ENCODE measurements around the gene DNAH12. TPM values are rescaled to one million over a fixed set of nuclear protein-coding genes. Genes with fewer than 3 reads are reported as not detected.
"Not testable (repeated sequence)": the region's sequence is repeated elsewhere in the genome, so short reads cannot be mapped to it uniquely, and the experiment has no call there.

DNAH12 gene
- total RNA-seq, 1 donor from 2014 or later: not detected

DNA sequence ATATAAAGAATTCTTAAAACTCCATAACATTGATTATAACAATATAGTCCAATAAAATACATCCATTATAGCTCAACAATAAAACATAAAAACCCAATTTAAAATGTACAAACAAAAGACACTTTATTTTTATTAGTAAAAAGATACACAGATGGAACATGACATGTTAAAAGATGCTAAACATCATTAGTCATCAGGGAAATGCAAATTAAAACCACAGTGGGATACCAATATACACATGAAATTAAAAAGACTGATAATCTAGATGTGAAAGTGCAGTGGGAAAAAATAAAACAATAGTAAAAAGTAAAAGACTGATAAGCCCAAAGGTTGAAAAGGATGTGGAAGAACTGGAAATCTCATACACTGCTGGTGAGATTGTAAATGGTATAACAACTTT, 46.2 kb downstream of the DNAH12 start:
- H3K9me3 Mint-ChIP-seq: no peaks in the 10 kb centered on the region

GRCh38 chr3:57484563-57484962, 59.6 kb downstream of the DNAH12 start:
- Mint-ChIP-seq H3K36me3 (ENCODE audit: low read depth) (no peaks in the 10 kb centered on the region), H3K27me3 (ENCODE audit: insufficient read depth) (peaks cover 2% of the 10 kb centered on the region), H3K4me3 (no peak overlapping the region), H3K4me1 (ENCODE audit: low read depth) (no peaks in the 10 kb centered on the region), H3K27ac (no peak overlapping the region), H3K9me3 (no peaks in the 10 kb centered on the region)
- intact Hi-C loops (cut with micrococcal nuclease): no loop called here
- DNase-seq (ENCODE audit: low spot score): no peak

More for the DNA sequence above, 46.2 kb downstream of the DNAH12 start:
- H3K36me3 Mint-ChIP-seq (ENCODE audit: low read depth): no peaks in the 10 kb centered on the region
- peaks cover 2% of the 10 kb centered on the region for H3K27me3 Mint-ChIP-seq (ENCODE audit: insufficient read depth)
- H3K27ac Mint-ChIP-seq: no peak overlapping the region
- no peaks in the 10 kb centered on the region for H3K4me1 Mint-ChIP-seq (ENCODE audit: low read depth)
- DNase-seq (ENCODE audit: low spot score): no peak
- intact Hi-C loops (cut with micrococcal nuclease): no loop called here
- no peak overlapping the region for H3K4me3 Mint-ChIP-seq

DNA sequence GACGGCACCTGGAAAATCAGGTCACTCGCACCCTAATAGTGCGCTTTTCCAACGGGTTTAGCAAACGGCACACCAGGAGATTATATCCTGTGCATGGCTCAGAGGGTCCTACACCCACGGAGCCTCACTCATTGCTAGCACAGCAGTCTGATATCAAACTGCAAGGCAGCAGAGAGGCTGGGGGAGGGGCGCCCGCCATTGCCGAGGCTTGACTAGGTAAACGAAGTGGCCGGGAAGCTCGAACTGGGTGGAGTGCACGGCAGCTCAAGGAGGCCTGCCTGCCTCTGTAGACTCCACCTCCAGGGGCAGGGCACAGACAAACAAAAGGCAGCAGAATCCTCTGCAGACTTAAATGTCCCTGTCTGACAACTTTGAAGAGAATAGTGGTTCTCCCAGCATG, 67.0 kb downstream of the DNAH12 start:
- intact Hi-C loops (cut with micrococcal nuclease); H3K4me3 Mint-ChIP-seq; H3K9me3 Mint-ChIP-seq; H3K4me1 Mint-ChIP-seq (ENCODE audit: low read depth); H3K36me3 Mint-ChIP-seq (ENCODE audit: low read depth); H3K27ac Mint-ChIP-seq; H3K27me3 Mint-ChIP-seq (ENCODE audit: insufficient read depth); DNase-seq (ENCODE audit: low spot score): not testable (repeated sequence)

GRCh38 chr3:57464801-57465200, 79.3 kb downstream of the DNAH12 start:
- DNase-seq (ENCODE audit: low spot score): no peak

DNA sequence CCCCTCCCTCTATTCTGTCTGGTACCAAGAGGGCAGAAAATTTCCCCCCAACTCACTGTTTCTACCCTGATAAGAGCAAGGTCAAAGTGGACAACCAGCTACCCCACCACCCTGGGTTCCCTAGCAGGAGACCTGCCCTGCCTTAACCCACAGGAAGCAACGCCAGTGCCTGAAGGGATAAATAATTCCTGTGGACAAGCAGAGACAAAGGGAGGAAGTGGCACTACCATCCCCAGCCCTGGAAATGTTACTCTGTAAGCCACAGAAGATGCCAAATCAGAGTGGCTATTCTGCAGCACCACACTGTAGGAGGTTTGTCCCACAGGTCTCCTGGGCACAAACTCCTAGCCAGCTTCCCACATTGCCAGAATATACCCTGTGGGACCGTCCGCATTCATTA, 80.1 kb downstream of the DNAH12 start:
- peaks cover 21% of the 10 kb centered on the region for H3K27me3 Mint-ChIP-seq (ENCODE audit: insufficient read depth)
- no peaks in the 10 kb centered on the region for H3K9me3 Mint-ChIP-seq
- H3K36me3 Mint-ChIP-seq (ENCODE audit: low read depth): no peaks in the 10 kb centered on the region
- no peak overlapping the region for H3K27ac Mint-ChIP-seq
- DNase-seq (ENCODE audit: low spot score): no peak
- H3K4me3 Mint-ChIP-seq: no peak overlapping the region
- no peaks in the 10 kb centered on the region for H3K4me1 Mint-ChIP-seq (ENCODE audit: low read depth)
- intact Hi-C loops (cut with micrococcal nuclease): no loop called here

More at GRCh38 chr3:57464801-57465200, 79.3 kb downstream of the DNAH12 start:
- H3K4me1 Mint-ChIP-seq (ENCODE audit: low read depth): no peaks in the 10 kb centered on the region
- H3K4me3 Mint-ChIP-seq: no peak overlapping the region
- H3K9me3 Mint-ChIP-seq: no peaks in the 10 kb centered on the region
- H3K27ac Mint-ChIP-seq: no peak overlapping the region
- peaks cover 24% of the 10 kb centered on the region for H3K27me3 Mint-ChIP-seq (ENCODE audit: insufficient read depth)
- intact Hi-C loops (cut with micrococcal nuclease): no loop called here
- no peaks in the 10 kb centered on the region for H3K36me3 Mint-ChIP-seq (ENCODE audit: low read depth)

DNA sequence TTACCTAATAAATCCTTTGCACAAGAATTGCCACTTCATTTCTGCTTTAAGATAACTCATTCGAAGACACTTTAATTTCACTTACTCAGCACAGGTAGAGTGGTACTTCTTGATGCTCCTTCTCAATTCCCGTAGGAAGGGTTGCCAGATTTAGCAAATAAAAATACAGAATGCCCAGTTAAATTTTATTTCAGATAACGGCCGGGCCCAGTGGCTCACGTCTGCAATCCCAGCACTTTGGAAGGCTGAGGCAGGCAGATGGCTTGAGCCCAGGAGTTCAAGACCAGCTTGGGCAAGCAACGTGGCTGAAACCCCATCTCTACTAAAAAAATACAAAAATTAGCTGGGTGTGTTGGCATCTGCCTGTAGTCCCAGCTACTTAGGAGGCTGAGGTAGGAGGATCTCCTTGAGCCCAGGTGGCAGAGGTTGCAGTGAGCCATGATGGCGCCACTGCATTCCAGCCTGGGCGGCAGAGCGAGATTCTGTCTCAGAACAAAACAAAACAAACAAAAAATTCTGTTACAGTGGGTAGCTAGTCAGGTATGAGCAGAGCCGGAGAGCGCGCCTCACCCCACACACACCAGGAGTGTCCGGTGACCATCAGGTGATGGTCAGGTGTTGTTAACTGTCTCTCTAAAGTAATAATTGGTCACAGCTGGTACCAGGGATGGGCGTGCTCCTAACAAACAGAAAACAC, 92.8 kb downstream of the DNAH12 start:
- Mint-ChIP-seq H3K4me3 (no peak overlapping the region), H3K36me3 (ENCODE audit: low read depth) (no peaks in the 10 kb centered on the region), H3K4me1 (ENCODE audit: low read depth) (no peaks in the 10 kb centered on the region), H3K27me3 (ENCODE audit: insufficient read depth) (peaks cover 7% of the 10 kb centered on the region), H3K27ac (no peak overlapping the region), H3K9me3 (no peaks in the 10 kb centered on the region)
- no peak for DNase-seq (ENCODE audit: low spot score)
- intact Hi-C loops (cut with micrococcal nuclease): no loop called here

GRCh38 chr3:57449276-57449847, 94.8 kb downstream of the DNAH12 start:
- H3K27ac Mint-ChIP-seq; H3K4me3 Mint-ChIP-seq; intact Hi-C loops (cut with micrococcal nuclease); H3K9me3 Mint-ChIP-seq; H3K36me3 Mint-ChIP-seq (ENCODE audit: low read depth); H3K27me3 Mint-ChIP-seq (ENCODE audit: insufficient read depth); H3K4me1 Mint-ChIP-seq (ENCODE audit: low read depth); DNase-seq (ENCODE audit: low spot score): not testable (repeated sequence)

DNA sequence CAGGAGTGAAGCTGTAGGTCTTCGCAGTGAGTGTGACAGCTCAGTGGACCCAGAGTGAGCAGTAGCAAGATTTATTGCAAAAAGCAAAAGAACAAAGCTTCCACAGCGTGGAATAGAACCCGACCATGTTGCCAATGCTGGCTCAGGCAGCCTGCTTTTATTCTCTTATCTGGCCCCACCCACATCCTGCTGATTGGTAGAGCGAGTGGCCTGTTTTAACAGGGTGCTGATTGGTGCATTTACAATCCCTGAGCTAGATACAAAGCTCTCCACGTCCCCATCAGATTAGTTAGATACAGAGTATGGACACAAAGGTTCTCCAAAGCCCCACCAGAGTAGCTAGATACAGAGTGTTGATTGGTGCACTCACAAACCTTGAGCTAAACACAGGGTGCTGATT, 95.7 kb downstream of the DNAH12 start:
- H3K4me3 Mint-ChIP-seq; H3K27ac Mint-ChIP-seq; DNase-seq (ENCODE audit: low spot score); H3K27me3 Mint-ChIP-seq (ENCODE audit: insufficient read depth); H3K36me3 Mint-ChIP-seq (ENCODE audit: low read depth); H3K9me3 Mint-ChIP-seq; intact Hi-C loops (cut with micrococcal nuclease); H3K4me1 Mint-ChIP-seq (ENCODE audit: low read depth): not testable (repeated sequence)

- Mint-ChIP-seq H3K27ac (no peak overlapping the region), H3K36me3 (ENCODE audit: low read depth) (no peaks in the 10 kb centered on the region), H3K4me1 (ENCODE audit: low read depth) (no peaks in the 10 kb centered on the region), H3K27me3 (ENCODE audit: insufficient read depth) (peaks cover 11% of the 10 kb centered on the region), H3K9me3 (no peaks in the 10 kb centered on the region), H3K4me3 (no peak overlapping the region)
- intact Hi-C loops (cut with micrococcal nuclease): no loop called here
- no peak for DNase-seq (ENCODE audit: low spot score)
Measured at GRCh38 chr3:57446318-57446841, 97.8 kb downstream of the DNAH12 start.

GRCh38 chr3:57444469-57444868, 99.7 kb downstream of the DNAH12 start:
- Mint-ChIP-seq H3K36me3 (ENCODE audit: low read depth) (no peaks in the 10 kb centered on the region), H3K27ac (no peak overlapping the region), H3K4me1 (ENCODE audit: low read depth) (no peaks in the 10 kb centered on the region), H3K27me3 (ENCODE audit: insufficient read depth) (peaks cover 16% of the 10 kb centered on the region), H3K4me3 (no peak overlapping the region), H3K9me3 (no peaks in the 10 kb centered on the region)
- DNase-seq (ENCODE audit: low spot score): no peak
- intact Hi-C loops (cut with micrococcal nuclease): no loop called here

GRCh38 chr3:57440144-57440543, 104.0 kb downstream of the DNAH12 start:
- intact Hi-C loops (cut with micrococcal nuclease); H3K9me3 Mint-ChIP-seq; DNase-seq (ENCODE audit: low spot score); H3K4me1 Mint-ChIP-seq (ENCODE audit: low read depth); H3K36me3 Mint-ChIP-seq (ENCODE audit: low read depth); H3K27ac Mint-ChIP-seq; H3K4me3 Mint-ChIP-seq: not testable (repeated sequence)
- peaks cover 13% of the 10 kb centered on the region for H3K27me3 Mint-ChIP-seq (ENCODE audit: insufficient read depth)

GRCh38 chr3:57438460-57438859, 105.7 kb downstream of the DNAH12 start:
- H3K9me3 Mint-ChIP-seq; H3K4me1 Mint-ChIP-seq (ENCODE audit: low read depth); H3K27ac Mint-ChIP-seq; intact Hi-C loops (cut with micrococcal nuclease); H3K36me3 Mint-ChIP-seq (ENCODE audit: low read depth); DNase-seq (ENCODE audit: low spot score); H3K4me3 Mint-ChIP-seq: not testable (repeated sequence)
- H3K27me3 Mint-ChIP-seq (ENCODE audit: insufficient read depth): peaks cover 14% of the 10 kb centered on the region

DNA sequence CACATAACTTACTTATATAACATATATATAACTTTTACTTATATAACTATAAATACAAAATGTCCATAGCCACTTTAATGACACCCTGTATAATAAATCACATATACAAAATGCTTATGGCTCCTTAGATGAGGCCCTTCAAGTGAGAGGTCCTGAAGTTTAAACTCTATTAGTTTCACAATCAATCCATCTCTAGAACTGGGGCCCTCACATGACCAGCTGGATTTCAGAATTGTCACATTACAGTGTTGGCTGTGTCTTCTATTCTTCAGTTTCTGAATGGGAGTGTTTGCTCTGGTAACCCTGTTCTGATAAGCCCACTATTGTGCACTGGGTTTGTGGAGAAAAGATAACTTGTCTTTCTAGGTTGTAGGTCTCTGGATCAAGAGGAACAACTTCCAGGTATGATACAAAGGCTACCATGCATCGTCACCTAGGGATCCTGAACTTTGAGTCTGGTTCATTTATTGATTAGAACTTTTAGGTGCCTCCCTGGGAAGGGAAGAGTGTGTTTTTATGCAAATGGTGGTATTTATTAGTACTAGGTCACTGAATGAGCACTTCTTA, 107.9 kb downstream of the DNAH12 start:
- H3K4me1 Mint-ChIP-seq (ENCODE audit: low read depth): no peaks in the 10 kb centered on the region
- no peak overlapping the region for H3K4me3 Mint-ChIP-seq
- H3K9me3 Mint-ChIP-seq: no peaks in the 10 kb centered on the region
- no peaks in the 10 kb centered on the region for H3K36me3 Mint-ChIP-seq (ENCODE audit: low read depth)
- peaks cover 13% of the 10 kb centered on the region for H3K27me3 Mint-ChIP-seq (ENCODE audit: insufficient read depth)
- no peak overlapping the region for H3K27ac Mint-ChIP-seq
- no peak for DNase-seq (ENCODE audit: low spot score)
- intact Hi-C loops (cut with micrococcal nuclease): no loop called here

Measured in activated T-helper 1 cell treated with anti-CD3 and anti-CD28 coated beads, Interleukin-12 subunit alpha, Interleukin-12 subunit beta, Interleukin-2, Interleukin-4 antibody, amounts not matched to agents 30 ng/mL and 10 ng/mL and 1 ng/mL, durations not matched to agents 14 hours and 24 hours and 36 hours (primary cell).